B cell (primary cell): ENCODE data around the gene PLS1.

Source experiments
- EZH2 ChIP-seq: IDR thresholded peaks from 2 replicates; pipeline ENCODE4 v1.6.1; 2012; ENCODE audit warnings: borderline replicate concordance, low read depth, mild to moderate bottlenecking, moderate library complexity, low read length; ENCODE audit not compliant: insufficient read depth, poor library complexity, severe bottlenecking
- TF ChIP-seq, protein P1 (sequence below): fragments of 200-600 bp; IDR thresholded peaks from one replicate; pipeline ENCODE4 v1.8.0; 2022; ENCODE audit warnings: antibody characterized with exemption, mild to moderate bottlenecking

DNA sequence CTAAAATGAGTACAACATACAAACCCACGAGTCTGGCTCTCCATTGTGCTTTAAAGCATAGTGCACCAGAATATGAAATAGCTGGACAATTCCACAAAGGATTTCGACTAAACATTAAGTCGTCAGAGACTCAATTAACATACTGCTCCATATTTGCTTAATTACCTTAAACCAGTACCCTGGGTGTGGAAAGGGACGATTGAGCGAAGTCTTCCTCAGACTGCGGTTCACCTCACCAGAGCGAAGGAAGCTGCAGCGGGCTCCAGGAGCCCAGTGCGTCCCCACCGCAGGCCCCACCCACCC lies 127.4 kb downstream of the PLS1 start:
- TF ChIP-seq, protein P1, sequence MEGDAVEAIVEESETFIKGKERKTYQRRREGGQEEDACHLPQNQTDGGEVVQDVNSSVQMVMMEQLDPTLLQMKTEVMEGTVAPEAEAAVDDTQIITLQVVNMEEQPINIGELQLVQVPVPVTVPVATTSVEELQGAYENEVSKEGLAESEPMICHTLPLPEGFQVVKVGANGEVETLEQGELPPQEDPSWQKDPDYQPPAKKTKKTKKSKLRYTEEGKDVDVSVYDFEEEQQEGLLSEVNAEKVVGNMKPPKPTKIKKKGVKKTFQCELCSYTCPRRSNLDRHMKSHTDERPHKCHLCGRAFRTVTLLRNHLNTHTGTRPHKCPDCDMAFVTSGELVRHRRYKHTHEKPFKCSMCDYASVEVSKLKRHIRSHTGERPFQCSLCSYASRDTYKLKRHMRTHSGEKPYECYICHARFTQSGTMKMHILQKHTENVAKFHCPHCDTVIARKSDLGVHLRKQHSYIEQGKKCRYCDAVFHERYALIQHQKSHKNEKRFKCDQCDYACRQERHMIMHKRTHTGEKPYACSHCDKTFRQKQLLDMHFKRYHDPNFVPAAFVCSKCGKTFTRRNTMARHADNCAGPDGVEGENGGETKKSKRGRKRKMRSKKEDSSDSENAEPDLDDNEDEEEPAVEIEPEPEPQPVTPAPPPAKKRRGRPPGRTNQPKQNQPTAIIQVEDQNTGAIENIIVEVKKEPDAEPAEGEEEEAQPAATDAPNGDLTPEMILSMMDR = no peak
- TF ChIP-seq EZH2 = no peak
